Vagina (tissue), 2 donors: ENCODE results near the gene FOXN1. TPM values are rescaled to one million over a fixed set of nuclear protein-coding genes. Genes with fewer than 3 reads are reported as not detected.

Experiments
- DNase-seq, 2 donors: peaks; one replicate each; pipeline ENCODE4 v3.0.0-alpha.2; 2017; ENCODE audit errors: extremely low spot score in 2 of 2
- H3K27ac ChIP-seq: fragments of 200-600 bp; sonication (generic); one replicate; pipeline ENCODE4 v1.5.1; 2019
- H3K27me3 ChIP-seq: fragments of 200-600 bp; sonication (generic); one replicate; pipeline ENCODE4 v1.5.1; 2019
- H3K36me3 ChIP-seq, 2 donors: fragments of 200-600 bp; sonication (generic); one replicate each; pipeline ENCODE4 v1.5.1; 2017 to 2019
- H3K4me1 ChIP-seq: fragments of 200-600 bp; sonication (generic); one replicate; pipeline ENCODE4 v1.5.1; 2019
- H3K4me3 ChIP-seq, 2 donors: fragments of 200-600 bp; sonication (generic); 1 replicate in 1 of 2; 2 replicates in 1 of 2; pipeline ENCODE4 v1.5.1; 2016 to 2019
- H3K9me3 ChIP-seq: fragments of 200-600 bp; sonication (generic); one replicate; pipeline ENCODE4 v1.5.1; 2019
- POLR2A ChIP-seq, 2 donors: fragments of 450-650 bp; IDR thresholded peaks; one replicate each; pipeline ENCODE4 v1.6.1; 2017; ENCODE audit warnings: antibody characterized with exemption in 2 of 2, mild to moderate bottlenecking in 2 of 2, moderate library complexity in 2 of 2
- POLR2AphosphoS5 ChIP-seq, 2 donors: sonication (generic); formaldehyde crosslinking; IDR thresholded peaks; one replicate each; pipeline ENCODE4 v1.9.0; 2017; ENCODE audit warnings: antibody characterized with exemption in 2 of 2, mild to moderate bottlenecking in 2 of 2, low read depth in 1 of 2; ENCODE audit not compliant: insufficient read depth in 1 of 2
- intact Hi-C: fragments of 100-400 bp; cut with DNase I; formaldehyde crosslinking; loops from one replicate; pipeline ENCODE4 v1.15.1; 2023
- total RNA-seq: library from RNA; depleted of rRNA; stranded (reverse); fragments of >200 nt; gene quantifications from one replicate; pipeline ENCODE4 v1.2.3, GENCODE V29; 2016
- TF ChIP-seq, protein P1 (sequence below), 3 experiments: fragments of 450-650 bp in 2 of 3; fragments of 200-600 bp in 1 of 3; sonication (generic) in 1 of 3; IDR thresholded peaks; one replicate each; pipeline ENCODE4 v1.5.1; 2017 to 2019; ENCODE audit warnings: antibody characterized with exemption in 3 of 3, mild to moderate bottlenecking in 2 of 3, moderate library complexity in 2 of 3

FOXN1 gene
- total RNA-seq, 1 donor from 2014 or later = 3.4 TPM

DNA sequence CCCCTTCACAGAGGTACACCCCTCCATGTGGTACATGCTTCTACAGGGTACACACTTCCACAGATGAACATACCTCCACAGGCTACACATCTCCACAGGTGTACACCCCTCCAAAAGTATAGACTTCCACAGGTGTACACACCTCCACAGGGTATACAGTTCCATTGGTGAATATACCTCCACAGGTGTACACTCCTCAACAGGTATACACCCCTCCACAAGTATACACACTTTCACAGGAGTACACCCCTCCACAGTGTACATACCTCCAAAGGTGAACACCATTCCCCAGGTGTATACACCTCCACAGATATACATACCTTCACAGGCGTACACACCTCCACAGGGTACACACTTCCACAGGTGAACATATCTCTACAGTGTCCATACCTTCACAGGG, 9.4 kb downstream of the FOXN1 start:
- intact Hi-C loops = no loop called here
- H3K27ac ChIP-seq = no peak overlapping the region
- DNase-seq = no peak
- H3K36me3 ChIP-seq = no peaks in the 10 kb centered on the region
- H3K27me3 ChIP-seq = no peaks in the 10 kb centered on the region
- TF ChIP-seq, protein P1, sequence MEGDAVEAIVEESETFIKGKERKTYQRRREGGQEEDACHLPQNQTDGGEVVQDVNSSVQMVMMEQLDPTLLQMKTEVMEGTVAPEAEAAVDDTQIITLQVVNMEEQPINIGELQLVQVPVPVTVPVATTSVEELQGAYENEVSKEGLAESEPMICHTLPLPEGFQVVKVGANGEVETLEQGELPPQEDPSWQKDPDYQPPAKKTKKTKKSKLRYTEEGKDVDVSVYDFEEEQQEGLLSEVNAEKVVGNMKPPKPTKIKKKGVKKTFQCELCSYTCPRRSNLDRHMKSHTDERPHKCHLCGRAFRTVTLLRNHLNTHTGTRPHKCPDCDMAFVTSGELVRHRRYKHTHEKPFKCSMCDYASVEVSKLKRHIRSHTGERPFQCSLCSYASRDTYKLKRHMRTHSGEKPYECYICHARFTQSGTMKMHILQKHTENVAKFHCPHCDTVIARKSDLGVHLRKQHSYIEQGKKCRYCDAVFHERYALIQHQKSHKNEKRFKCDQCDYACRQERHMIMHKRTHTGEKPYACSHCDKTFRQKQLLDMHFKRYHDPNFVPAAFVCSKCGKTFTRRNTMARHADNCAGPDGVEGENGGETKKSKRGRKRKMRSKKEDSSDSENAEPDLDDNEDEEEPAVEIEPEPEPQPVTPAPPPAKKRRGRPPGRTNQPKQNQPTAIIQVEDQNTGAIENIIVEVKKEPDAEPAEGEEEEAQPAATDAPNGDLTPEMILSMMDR (IDR thresholded peaks at IDR 0.05) = no peak
- TF ChIP-seq POLR2A (IDR thresholded peaks at IDR 0.05) (no peak), POLR2AphosphoS5 (IDR thresholded peaks at IDR 0.05; ENCODE audit: insufficient read depth in 1 of 2, low read depth in 1 of 2) (no peak)
- H3K9me3 ChIP-seq = no peaks in the 10 kb centered on the region
- peaks cover 18% of the 10 kb centered on the region for H3K4me1 ChIP-seq
- H3K4me3 ChIP-seq = no peak overlapping the region

DNA sequence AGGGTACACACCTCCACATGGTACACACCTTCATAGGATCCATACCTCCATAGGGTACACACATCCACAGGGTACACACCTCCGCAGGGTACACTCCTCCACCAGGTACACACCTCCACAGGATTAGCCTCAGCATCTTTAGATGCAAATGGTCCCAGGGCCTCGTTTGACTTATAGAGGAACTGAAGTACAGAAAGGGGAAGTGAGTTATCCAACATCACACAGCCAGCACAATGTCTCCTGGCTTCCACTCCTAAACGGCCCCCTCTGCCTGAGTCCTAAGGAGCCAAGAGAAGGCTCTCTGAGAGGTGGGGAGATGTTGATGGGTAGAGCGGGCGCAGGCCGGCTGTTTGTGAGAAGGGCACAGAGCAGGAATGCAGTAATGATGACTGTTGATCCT, 12.0 kb downstream of the FOXN1 start:
- H3K4me3 ChIP-seq = no peak overlapping the region
- H3K36me3 ChIP-seq = no peaks in the 10 kb centered on the region
- DNase-seq = no peak
- TF ChIP-seq POLR2A (IDR thresholded peaks at IDR 0.05) (no peak), POLR2AphosphoS5 (IDR thresholded peaks at IDR 0.05; ENCODE audit: insufficient read depth in 1 of 2, low read depth in 1 of 2) (no peak)
- TF ChIP-seq, protein P1 (IDR thresholded peaks at IDR 0.05) = no peak
- H3K4me1 ChIP-seq = peaks cover 18% of the 10 kb centered on the region
- intact Hi-C loops = no loop called here
- no peaks in the 10 kb centered on the region for H3K27me3 ChIP-seq
- H3K27ac ChIP-seq = no peak overlapping the region
- H3K9me3 ChIP-seq = no peaks in the 10 kb centered on the region

DNA sequence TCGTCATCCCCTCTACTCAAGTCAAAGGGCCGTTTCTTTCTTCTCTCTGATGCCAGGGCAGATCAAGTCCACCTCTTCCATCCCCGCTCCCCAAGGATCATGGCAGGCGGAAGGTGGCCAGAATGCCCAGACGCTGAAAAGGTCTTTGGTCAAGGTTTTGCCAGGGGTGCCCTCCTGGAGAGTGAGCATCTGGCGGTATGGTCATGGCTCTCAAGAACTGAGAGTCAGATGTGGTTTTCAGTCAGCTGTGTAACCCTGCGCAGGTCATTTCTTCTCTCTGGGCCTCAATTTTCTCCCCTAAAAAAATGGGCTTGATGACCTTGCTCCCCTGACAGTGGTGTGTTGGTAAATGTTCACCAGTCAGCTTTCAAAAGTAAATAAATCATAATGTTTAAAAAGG, 12.4 kb downstream of the FOXN1 start:
- Histone ChIP-seq H3K27me3 (no peaks in the 10 kb centered on the region), H3K36me3 (no peaks in the 10 kb centered on the region), H3K9me3 (no peaks in the 10 kb centered on the region), H3K4me3 (no peak overlapping the region), H3K27ac (no peak overlapping the region), H3K4me1 (peaks cover 16% of the 10 kb centered on the region)
- DNase-seq = no peak
- intact Hi-C loops = no loop called here
- TF ChIP-seq POLR2AphosphoS5 (IDR thresholded peaks at IDR 0.05; ENCODE audit: insufficient read depth in 1 of 2, low read depth in 1 of 2) = no peak
- TF ChIP-seq, protein P1 (IDR thresholded peaks at IDR 0.05) = no peak
- TF ChIP-seq POLR2A (IDR thresholded peaks at IDR 0.05) = no peak

DNA sequence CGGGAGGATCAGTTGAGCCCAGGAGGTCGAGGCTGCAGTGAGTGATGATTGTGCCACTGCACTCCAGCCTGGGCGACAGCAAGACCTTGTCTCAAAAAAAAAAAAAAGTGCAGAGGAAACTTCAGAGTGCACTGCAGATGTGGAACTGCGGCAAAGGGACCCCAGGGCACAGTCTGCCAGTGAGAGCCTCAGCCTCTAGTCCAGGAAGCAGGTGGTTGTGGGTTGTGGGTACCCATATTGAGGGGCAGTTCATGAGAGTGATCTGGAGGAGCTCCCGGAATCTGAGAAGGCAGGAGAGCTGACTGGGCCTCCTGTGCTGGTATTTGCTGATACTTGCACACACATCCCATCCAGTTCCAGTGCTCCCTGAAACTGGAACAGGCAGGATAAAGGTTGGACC, 13.1 kb downstream of the FOXN1 start:
- H3K4me1 ChIP-seq = peaks cover 9% of the 10 kb centered on the region
- no peaks in the 10 kb centered on the region for H3K36me3 ChIP-seq
- H3K27me3 ChIP-seq = no peaks in the 10 kb centered on the region
- H3K9me3 ChIP-seq = no peaks in the 10 kb centered on the region
- TF ChIP-seq POLR2A (IDR thresholded peaks at IDR 0.05) (no peak), POLR2AphosphoS5 (IDR thresholded peaks at IDR 0.05; ENCODE audit: insufficient read depth in 1 of 2, low read depth in 1 of 2) (no peak)
- TF ChIP-seq, protein P1 (IDR thresholded peaks at IDR 0.05) = no peak
- intact Hi-C loops = no loop called here
- no peak for DNase-seq
- H3K4me3 ChIP-seq = no peak overlapping the region
- H3K27ac ChIP-seq = no peak overlapping the region

DNA sequence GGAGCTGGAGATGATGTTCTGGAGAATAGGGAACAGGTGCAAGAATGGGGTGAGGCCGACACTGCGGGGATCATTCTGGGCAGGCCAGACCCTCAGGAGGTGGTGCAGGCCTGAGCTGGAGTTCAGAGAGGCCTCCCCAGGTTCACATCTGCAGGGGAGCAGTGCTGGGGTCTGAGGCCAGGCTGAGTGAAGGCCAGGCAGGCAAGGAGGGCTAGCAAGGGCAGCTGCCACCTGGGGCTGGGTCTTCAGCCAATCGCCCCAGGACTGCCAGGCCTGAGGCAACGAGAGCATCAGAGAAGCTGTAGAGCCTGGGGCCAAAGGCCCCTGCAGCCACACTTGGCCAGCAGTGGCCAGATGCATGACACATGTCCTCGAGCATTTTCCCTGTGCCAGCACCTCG, 14.5 kb downstream of the FOXN1 start:
- no peak for DNase-seq

More for the DNA sequence above, 14.5 kb downstream of the FOXN1 start:
- Histone ChIP-seq H3K4me3 (no peak overlapping the region), H3K27ac (no peak overlapping the region), H3K27me3 (no peaks in the 10 kb centered on the region), H3K36me3 (no peaks in the 10 kb centered on the region), H3K9me3 (no peaks in the 10 kb centered on the region), H3K4me1 (peaks cover 12% of the 10 kb centered on the region)
- TF ChIP-seq POLR2A (IDR thresholded peaks at IDR 0.05) = no peak
- TF ChIP-seq, protein P1 (IDR thresholded peaks at IDR 0.05) = no peak
- TF ChIP-seq POLR2AphosphoS5 (IDR thresholded peaks at IDR 0.05; ENCODE audit: insufficient read depth in 1 of 2, low read depth in 1 of 2) = no peak
- intact Hi-C loops = no loop called here
